Hepatocyte (in vitro differentiated cells): ENCODE measurements around the gene SOD2. TPM values are rescaled to one million over a fixed set of nuclear protein-coding genes. Genes with fewer than 3 reads are reported as not detected.
"Not testable (repeated sequence)": the region's sequence is repeated elsewhere in the genome, so short reads cannot be mapped to it uniquely, and the experiment has no call there.

Source experiments
- DNase-seq: peaks from one replicate; pipeline ENCODE4 v3.0.0-alpha.2; 2016; ENCODE audit warnings: low spot score
- H2AFZ ChIP-seq: fragments of 200-600 bp; sonication (generic); 2 replicates; pipeline ENCODE4 v1.6.0; 2016; ENCODE audit warnings: antibody characterized with exemption, mild to moderate bottlenecking
- H3K27ac ChIP-seq: fragments of 200-600 bp; sonication (generic); 2 replicates; pipeline ENCODE4 v1.5.1; 2016; ENCODE audit warnings: mild to moderate bottlenecking
- H3K27me3 ChIP-seq: fragments of 200-600 bp; sonication (generic); 2 replicates; pipeline ENCODE4 v1.6.1; 2016
- H3K36me3 ChIP-seq: fragments of 200-600 bp; sonication (generic); replicated peaks from 2 replicates; pipeline ENCODE4 v1.5.1; 2016; ENCODE audit warnings: low read depth; ENCODE audit not compliant: insufficient read depth
- H3K4me1 ChIP-seq: fragments of 200-600 bp; sonication (generic); 2 replicates; pipeline ENCODE4 v1.5.1; 2016; ENCODE audit warnings: mild to moderate bottlenecking, moderate library complexity; ENCODE audit not compliant: insufficient read depth
- H3K4me2 ChIP-seq: fragments of 200-600 bp; sonication (generic); 2 replicates; pipeline ENCODE4 v1.6.0; 2016
- H3K4me3 ChIP-seq: fragments of 200-600 bp; sonication (generic); 2 replicates; pipeline ENCODE4 v1.5.1; 2016; ENCODE audit warnings: mild to moderate bottlenecking
- H3K79me2 ChIP-seq: fragments of 200-600 bp; sonication (generic); 2 replicates; pipeline ENCODE4 v1.6.0; 2017; ENCODE audit warnings: mild to moderate bottlenecking
- H3K9me2 ChIP-seq: fragments of 200-600 bp; sonication (generic); replicated peaks from 2 replicates; pipeline ENCODE4 v1.6.0; 2017; ENCODE audit warnings: mild to moderate bottlenecking; ENCODE audit not compliant: insufficient read depth
- H3K9me3 ChIP-seq: fragments of 200-600 bp; sonication (generic); 2 replicates; pipeline ENCODE4 v1.5.1; 2016; ENCODE audit warnings: low read depth, mild to moderate bottlenecking
- H4K20me1 ChIP-seq: fragments of 200-600 bp; sonication (generic); 2 replicates; pipeline ENCODE4 v1.6.0; 2016; ENCODE audit warnings: mild to moderate bottlenecking; ENCODE audit not compliant: insufficient read depth, poor library complexity, severe bottlenecking
- CTCF ChIP-seq: fragments of 200-600 bp; sonication (generic); IDR thresholded peaks from 2 replicates; pipeline ENCODE4 v1.5.1; 2016; ENCODE audit warnings: antibody characterized with exemption, mild to moderate bottlenecking; ENCODE audit not compliant: poor library complexity
- EZH2 ChIP-seq: fragments of 200-600 bp; sonication (generic); IDR thresholded peaks from 2 replicates; pipeline ENCODE4 v1.6.1; 2016; ENCODE audit warnings: antibody characterized with exemption, mild to moderate bottlenecking, borderline replicate concordance
- EZH2phosphoT487 ChIP-seq: fragments of 200-600 bp; sonication (generic); IDR thresholded peaks from one replicate; pipeline ENCODE4 v1.6.1; 2018; ENCODE audit warnings: antibody characterized with exemption, mild to moderate bottlenecking, low read depth, moderate library complexity; ENCODE audit not compliant: unreplicated experiment, severe bottlenecking
- WGBS: methylation state at CpG from one replicate; pipeline ENCODE4 v1.1.6; 2016; ENCODE audit warnings: low lambda C conversion rate; ENCODE audit errors: missing lambda C conversion rate; 5-methylcytosine and 5-hydroxymethylcytosine counted together
- polyA plus RNA-seq: library from polyadenylated mRNA; unstranded; fragments of >200 nt; fragmentation: Nextera tagmentation; extraction: Ambion mirVana; gene quantifications from 2 replicates; pipeline ENCODE4 v1.2.1, GENCODE V29; 2016
- total RNA-seq: library from RNA; depleted of rRNA; stranded (reverse); fragments of >200 nt; gene quantifications from 2 replicates; pipeline ENCODE4 v1.2.3, GENCODE V29; 2014

Gene SOD2
- total and polyA plus RNA-seq, 2 experiments from 2014 or later, result 138 to 264 TPM

GRCh38 chr6:159678574-159678973 lies 14.5 kb downstream of the SOD2 start:
- WGBS, result 92% methylated on average over 3 of the region's 3 CpGs
- Histone ChIP-seq H2AFZ (no peak overlapping the region), H3K4me1 (no peaks in the 10 kb centered on the region), H3K4me2 (no peak overlapping the region), H4K20me1 (no peaks in the 10 kb centered on the region), H3K36me3 (no peaks in the 10 kb centered on the region), H3K27ac (no peak overlapping the region), H3K79me2 (peaks cover 1% of the 10 kb centered on the region), H3K9me2 (no peaks in the 10 kb centered on the region), H3K9me3 (no peaks in the 10 kb centered on the region), H3K27me3 (no peaks in the 10 kb centered on the region), H3K4me3 (no peak overlapping the region)
- DNase-seq, result no peak
- no peak for TF ChIP-seq EZH2phosphoT487
- TF ChIP-seq CTCF, result no peak
- TF ChIP-seq EZH2, result no peak

DNA sequence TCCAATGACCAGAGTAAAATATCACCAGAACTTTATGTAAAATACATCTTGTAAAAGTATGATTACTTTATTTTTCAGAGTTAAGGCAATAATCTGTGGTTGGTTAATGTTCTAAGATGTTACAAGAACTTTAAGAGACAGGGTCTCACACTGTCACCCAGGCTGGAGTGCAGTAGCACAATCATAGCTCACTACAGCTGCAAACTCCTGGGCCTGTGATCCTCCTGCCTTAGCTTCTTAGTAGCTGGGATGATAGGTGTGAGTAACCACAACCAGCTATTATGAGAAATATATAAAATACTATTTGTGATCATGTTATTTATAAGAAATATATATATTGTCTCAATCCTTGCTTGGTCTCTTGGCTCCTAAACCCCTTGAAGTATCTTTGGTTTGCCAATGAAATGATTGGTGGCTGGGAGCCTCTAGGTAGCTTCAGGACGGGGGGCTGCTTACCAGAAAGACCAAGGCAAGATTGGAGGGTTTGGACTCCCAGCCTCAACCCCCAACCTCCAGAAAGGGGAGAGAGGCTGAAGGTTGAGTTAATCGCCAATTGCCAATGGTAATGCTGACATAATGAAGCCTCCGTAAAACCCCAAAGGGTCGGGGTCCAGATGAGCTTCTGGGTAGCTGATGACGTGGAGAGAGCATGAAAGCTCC lies 15.4 kb downstream of the SOD2 start:
- Histone ChIP-seq H3K9me2 (no peaks in the 10 kb centered on the region), H3K4me1 (no peaks in the 10 kb centered on the region), H4K20me1 (no peaks in the 10 kb centered on the region), H3K27ac (no peak overlapping the region), H3K9me3 (no peaks in the 10 kb centered on the region), H3K79me2 (no peaks in the 10 kb centered on the region), H3K4me3 (no peak overlapping the region), H2AFZ (no peak overlapping the region), H3K36me3 (no peaks in the 10 kb centered on the region), H3K4me2 (no peak overlapping the region), H3K27me3 (no peaks in the 10 kb centered on the region)
- TF ChIP-seq EZH2 (no peak), EZH2phosphoT487 (no peak), CTCF (no peak)
- no peak for DNase-seq
- WGBS, result 96% methylated on average over 5 of the region's 5 CpGs

GRCh38 chr6:159676890-159677505 lies 16.0 kb downstream of the SOD2 start:
- no peaks in the 10 kb centered on the region for H4K20me1 ChIP-seq
- H3K4me3 ChIP-seq, result no peak overlapping the region
- no peak overlapping the region for H3K27ac ChIP-seq
- H3K27me3 ChIP-seq, result no peaks in the 10 kb centered on the region
- TF ChIP-seq EZH2phosphoT487, result no peak
- TF ChIP-seq CTCF, result no peak
- no peak for TF ChIP-seq EZH2
- no peaks in the 10 kb centered on the region for H3K4me1 ChIP-seq
- no peak overlapping the region for H2AFZ ChIP-seq
- no peak overlapping the region for H3K4me2 ChIP-seq
- no peaks in the 10 kb centered on the region for H3K9me3 ChIP-seq
- DNase-seq, result no peak
- H3K9me2 ChIP-seq, result no peaks in the 10 kb centered on the region
- WGBS, result 96% methylated on average over 6 of the region's 6 CpGs
- H3K36me3 ChIP-seq, result no peaks in the 10 kb centered on the region
- no peaks in the 10 kb centered on the region for H3K79me2 ChIP-seq

DNA sequence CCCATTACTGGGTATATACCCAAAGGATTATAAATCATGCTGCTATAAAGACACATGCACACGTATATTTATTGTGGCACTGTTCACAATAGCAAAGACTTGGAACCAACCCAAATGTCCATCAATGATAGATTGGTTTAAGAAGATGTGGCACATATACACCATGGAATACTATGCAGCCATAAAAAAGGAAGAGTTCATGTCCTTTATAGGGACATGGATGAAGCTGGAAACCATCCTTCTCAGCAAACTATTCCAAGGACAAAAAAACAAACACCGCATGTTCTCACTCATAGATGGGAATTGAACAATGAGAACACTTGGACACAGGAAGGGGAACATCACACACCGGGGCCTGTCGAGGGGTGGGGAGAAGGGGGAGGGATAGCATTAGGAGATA lies 16.8 kb downstream of the SOD2 start:
- not testable (repeated sequence) for H4K20me1 ChIP-seq, H3K27ac ChIP-seq, H3K79me2 ChIP-seq, H3K4me2 ChIP-seq, H3K27me3 ChIP-seq, H3K9me3 ChIP-seq, H2AFZ ChIP-seq, H3K4me3 ChIP-seq, H3K9me2 ChIP-seq, H3K36me3 ChIP-seq, H3K4me1 ChIP-seq, DNase-seq
- 83% methylated on average over 3 of the region's 4 CpGs for whole genome bisulfite sequencing
